ENCODE data around the gene SGTA. TPM values are rescaled to one million over a fixed set of nuclear protein-coding genes. Genes with fewer than 3 reads are reported as not detected.

Gene SGTA
- total and polyA plus RNA-seq, 2 of the 4 experiments (the other 2 are of a cell fraction): 17.4 to 72.9 TPM

GRCh38 chr19:2827840-2828489 is 44.9 kb upstream of the SGTA start (continued):
- TF ChIP-seq CEBPB (IDR thresholded peaks at IDR 0.05; ENCODE audit: low read depth, low read length) (no peak), RAD21 (IDR thresholded peaks at IDR 0.05; ENCODE audit: low read length) (no peak), SMC3 (IDR thresholded peaks at IDR 0.05; ENCODE audit: low read depth, low read length) (no peak)

GRCh38 chr19:2827022-2827421 is 43.9 kb upstream of the SGTA start:
- intact Hi-C loops (cut with micrococcal nuclease) (no loop called here), in situ Hi-C loops (cut with MboI; ENCODE audit: low sequenced_read_pairs) (no loop called here), dilution Hi-C loops (cut with HindIII; ENCODE audit: low sequenced_read_pairs, unreplicated experiment) (no loop called here)
- WGBS, 2 experiments (ENCODE audit: extremely low coverage in 2 of 2, insufficient read length in 1 of 2): 60% methylated on average over 1 of the region's 2 CpGs; no CpG with 5 or more reads in 1 of the 2 experiments
- ATAC-seq (ENCODE audit: low read depth) (no peak), DNase-seq (no peak)
- no peak overlapping the region for H2AK5ac ChIP-seq (ENCODE audit: low read depth, low read length)
- H3K9me3 ChIP-seq (ENCODE audit: control insufficient read depth, insufficient read depth, low read length): peaks cover 37% of the 10 kb centered on the region
- H3K4me2 ChIP-seq (ENCODE audit: low read depth, low read length): no peak overlapping the region
- H3K27ac ChIP-seq (ENCODE audit: insufficient read depth, low read length): no peak overlapping the region
- no TSS peak for BruUV-seq (replicated peaks)
- H3K4ac ChIP-seq (ENCODE audit: low read depth, low read length): no peak overlapping the region
- no peaks in the 10 kb centered on the region for H4K20me1 ChIP-seq (ENCODE audit: insufficient read depth, low read length)
- H2AK9ac ChIP-seq (replicated peaks; ENCODE audit: low read depth, low read length, poor library complexity): no peak overlapping the region
- peaks cover 21% of the 10 kb centered on the region; the same call in 1 of the 2 replicates for H3K36me3 ChIP-seq (ENCODE audit: control insufficient read depth, insufficient read depth, low read length)
- no peak overlapping the region for H3K56ac ChIP-seq (ENCODE audit: extremely low read depth, insufficient read depth, low read length)
- no peaks in the 10 kb centered on the region for H3K9me1 ChIP-seq (ENCODE audit: insufficient read depth, low read length)
- H2BK15ac ChIP-seq (ENCODE audit: low read depth, low read length): no peak overlapping the region
- no peak overlapping the region for H2BK20ac ChIP-seq (ENCODE audit: low read depth, low read length)
- no peaks in the 10 kb centered on the region for H3K27me3 ChIP-seq (ENCODE audit: control insufficient read depth, insufficient read depth, low read length)
- H3K79me1 ChIP-seq (ENCODE audit: low read depth in 1 of 2, low read length in 2 of 2): no peaks in the 10 kb centered on the region
- H3K4me1 ChIP-seq (ENCODE audit: control insufficient read depth, insufficient read depth, low read length): no peaks in the 10 kb centered on the region
- no peak overlapping the region for H4K91ac ChIP-seq (ENCODE audit: insufficient read depth, low read depth, low read length)
- no peak overlapping the region for H2BK5ac ChIP-seq (ENCODE audit: low read depth, low read length, poor library complexity, severe bottlenecking)
- H2AFZ ChIP-seq (replicated peaks; ENCODE audit: low read length, poor library complexity): no peak overlapping the region
- no peak overlapping the region for H4K5ac ChIP-seq (ENCODE audit: low read depth, low read length)
- no peak overlapping the region for H3K9ac ChIP-seq (ENCODE audit: low read depth, low read length)
- H4K8ac ChIP-seq (ENCODE audit: low read depth in 2 of 2, low read length in 2 of 2): no peak overlapping the region
- POLR2A ChIA-PET (ENCODE audit: unreplicated experiment): no interaction called here
- no peak overlapping the region for H3K4me3 ChIP-seq (ENCODE audit: insufficient read depth, low read depth, low read length)
- CTCF ChIA-PET: no interaction called here
- no peak overlapping the region for H3K14ac ChIP-seq (replicated peaks; ENCODE audit: low read depth, low read length)
- no peak overlapping the region for H3K23ac ChIP-seq (ENCODE audit: low read depth, low read length)
- no peak overlapping the region for H3K18ac ChIP-seq (ENCODE audit: low read depth, low read length)
- H2BK120ac ChIP-seq (ENCODE audit: low read depth, low read length): no peak overlapping the region
- TF ChIP-seq FOS (IDR thresholded peaks at IDR 0.05; ENCODE audit: low read depth, low read length): no peak
- TF ChIP-seq BHLHE40 (IDR thresholded peaks at IDR 0.05; ENCODE audit: low read depth, low read length): no peak
- no peak for TF ChIP-seq ELK1 (IDR thresholded peaks at IDR 0.05; ENCODE audit: borderline replicate concordance, low read depth, low read length)
- no peak for TF ChIP-seq MAFK (IDR thresholded peaks at IDR 0.05; ENCODE audit: low read depth, low read length)
- TF ChIP-seq RAD21 (IDR thresholded peaks at IDR 0.05; ENCODE audit: low read length): no peak
- TF ChIP-seq MXI1 (IDR thresholded peaks at IDR 0.05; ENCODE audit: borderline replicate concordance, low read depth, low read length): no peak
- TF ChIP-seq RFX5 (IDR thresholded peaks at IDR 0.05; ENCODE audit: low read depth, low read length): no peak
- TF ChIP-seq CEBPB (IDR thresholded peaks at IDR 0.05; ENCODE audit: low read depth, low read length): no peak
- TF ChIP-seq MAZ (IDR thresholded peaks at IDR 0.05; ENCODE audit: borderline replicate concordance, low read depth, low read length): no peak
- no peak for TF ChIP-seq NFE2L2 (IDR thresholded peaks at IDR 0.05; ENCODE audit: low read depth, low read length)
- no peak for TF ChIP-seq RCOR1 (IDR thresholded peaks at IDR 0.05; ENCODE audit: insufficient replicate concordance, low read length)
- no peak for TF ChIP-seq CTCF (conservative IDR thresholded peaks at IDR 0.05; ENCODE audit: low read depth, low read length)
- TF ChIP-seq POLR2A (IDR thresholded peaks at IDR 0.05; ENCODE audit: low read depth, low read length): no peak
- no peak for TF ChIP-seq SMC3 (IDR thresholded peaks at IDR 0.05; ENCODE audit: low read depth, low read length)

Measured in IMR-90 (cell line).